DND-41 (cell line): ENCODE results near the gene GABRR3.

Experiments
- ATAC-seq: fragments of 200-7000 bp; cut with Tn5 transposase; 3 replicates; pipeline ENCODE4 v1.9.1; 2021; ENCODE audit warnings: low read depth; ENCODE audit not compliant: insufficient read depth
- DNase-seq: peaks from one replicate; pipeline ENCODE4 v3.0.0-alpha.2; 2020
- H2AFZ ChIP-seq: 2 replicates; pipeline ENCODE4 v1.6.0; 2012; ENCODE audit warnings: low read depth, low read length
- H3K27ac ChIP-seq: 2 replicates; pipeline ENCODE4 v1.5.1; 2012; ENCODE audit warnings: low read length, inconsistent platforms
- H3K27me3 ChIP-seq: fragments of 200-600 bp; sonication (generic); 2 replicates; pipeline ENCODE4 v1.6.0; 2012; ENCODE audit warnings: low read length, mild to moderate bottlenecking, inconsistent platforms; ENCODE audit not compliant: insufficient read depth, poor library complexity
- H3K36me3 ChIP-seq: 2 replicates; pipeline ENCODE4 v1.5.1; 2012; ENCODE audit warnings: low read length, inconsistent platforms; ENCODE audit not compliant: insufficient read depth
- H3K4me1 ChIP-seq: 2 replicates; pipeline ENCODE4 v1.5.1; 2012; ENCODE audit warnings: mild to moderate bottlenecking, low read length; ENCODE audit not compliant: insufficient read depth
- H3K4me2 ChIP-seq: 2 replicates; pipeline ENCODE4 v1.6.0; 2012; ENCODE audit warnings: mild to moderate bottlenecking, moderate library complexity, low read length, inconsistent platforms; ENCODE audit not compliant: insufficient read depth
- H3K4me3 ChIP-seq, 2 experiments: fragments of 200-600 bp in 1 of 2; shearing (Covaris generic) in 1 of 2; 2 replicates each; pipeline ENCODE4 v1.5.1; 2012 to 2016; ENCODE audit warnings: inconsistent platforms in 2 of 2, low read length in 2 of 2, mild to moderate bottlenecking in 2 of 2, low read depth in 1 of 2, moderate library complexity in 1 of 2
- H3K79me2 ChIP-seq: 2 replicates; pipeline ENCODE4 v1.6.0; 2012; ENCODE audit warnings: low read length, inconsistent platforms; ENCODE audit not compliant: insufficient read depth
- H3K9ac ChIP-seq: 2 replicates; pipeline ENCODE4 v1.6.0; 2012; ENCODE audit warnings: low read depth, mild to moderate bottlenecking, inconsistent platforms, low read length, moderate library complexity
- H3K9me3 ChIP-seq: 2 replicates; pipeline ENCODE4 v1.5.1; 2012; ENCODE audit warnings: low read length, moderate library complexity, mild to moderate bottlenecking, inconsistent platforms; ENCODE audit not compliant: insufficient read depth, severe bottlenecking
- H4K20me1 ChIP-seq: 2 replicates; pipeline ENCODE4 v1.6.0; 2012; ENCODE audit warnings: low read length; ENCODE audit not compliant: insufficient read depth
- CTCF ChIP-seq: IDR thresholded peaks from 2 replicates; pipeline ENCODE4 v1.5.1; 2012; ENCODE audit warnings: borderline replicate concordance, low read length, moderate library complexity, mild to moderate bottlenecking; ENCODE audit not compliant: poor library complexity, severe bottlenecking; ENCODE audit errors: extremely low read depth
- EZH2 ChIP-seq: IDR thresholded peaks from 3 replicates; pipeline ENCODE4 v1.6.1; 2012; ENCODE audit warnings: borderline replicate concordance, low read depth, mild to moderate bottlenecking, moderate library complexity, low read length, inconsistent platforms; ENCODE audit not compliant: severe bottlenecking

GABRR3 gene

GRCh38 chr3:98027085-98027446 is 8.0 kb downstream of the GABRR3 start:
- ATAC-seq (no peak), DNase-seq (no peak)
- no peaks in the 10 kb centered on the region for H3K79me2 ChIP-seq
- peaks cover 12% of the 10 kb centered on the region for H3K4me1 ChIP-seq
- H4K20me1 ChIP-seq = no peaks in the 10 kb centered on the region
- no peak overlapping the region for H3K9ac ChIP-seq
- no peak overlapping the region for H3K4me2 ChIP-seq
- H3K4me3 ChIP-seq = no peak overlapping the region
- TF ChIP-seq CTCF = no peak
- TF ChIP-seq EZH2 = no peak
- no peaks in the 10 kb centered on the region for H3K9me3 ChIP-seq
- H2AFZ ChIP-seq = no peak overlapping the region
- H3K27ac ChIP-seq = no peak overlapping the region
- H3K27me3 ChIP-seq = peaks cover 8% of the 10 kb centered on the region
- H3K36me3 ChIP-seq = no peaks in the 10 kb centered on the region

- Histone ChIP-seq H3K9ac (no peak overlapping the region), H3K4me1 (peaks cover 12% of the 10 kb centered on the region), H3K4me2 (no peak overlapping the region), H3K27ac (no peak overlapping the region), H2AFZ (no peak overlapping the region), H3K27me3 (peaks cover 8% of the 10 kb centered on the region), H3K4me3 (no peak overlapping the region), H3K79me2 (no peaks in the 10 kb centered on the region), H3K9me3 (no peaks in the 10 kb centered on the region), H3K36me3 (no peaks in the 10 kb centered on the region), H4K20me1 (no peaks in the 10 kb centered on the region)
- ATAC-seq (no peak), DNase-seq (no peak)
- TF ChIP-seq CTCF (no peak), EZH2 (no peak)
These were observed 8.6 kb downstream of the GABRR3 start for GRCh38 chr3:98026425-98027084.

GRCh38 chr3:98025392-98025945 is 9.6 kb downstream of the GABRR3 start:
- Histone ChIP-seq H3K4me1 (peaks cover 12% of the 10 kb centered on the region), H4K20me1 (no peaks in the 10 kb centered on the region), H3K4me2 (no peak overlapping the region), H3K9ac (no peak overlapping the region), H3K36me3 (no peaks in the 10 kb centered on the region), H2AFZ (no peak overlapping the region), H3K27ac (no peak overlapping the region), H3K4me3 (no peak overlapping the region), H3K27me3 (peaks cover 8% of the 10 kb centered on the region), H3K79me2 (no peaks in the 10 kb centered on the region), H3K9me3 (no peaks in the 10 kb centered on the region)
- no peak for TF ChIP-seq EZH2
- TF ChIP-seq CTCF = no peak
- DNase-seq (no peak), ATAC-seq (no peak)
